ENCODE results near the gene RAVER2. TPM values are rescaled to one million over a fixed set of nuclear protein-coding genes. Genes with fewer than 3 reads are reported as not detected.

RAVER2 gene
- total and polyA plus RNA-seq, 2 experiments from 2014 or later: 7.8 to 24.6 TPM

DNA sequence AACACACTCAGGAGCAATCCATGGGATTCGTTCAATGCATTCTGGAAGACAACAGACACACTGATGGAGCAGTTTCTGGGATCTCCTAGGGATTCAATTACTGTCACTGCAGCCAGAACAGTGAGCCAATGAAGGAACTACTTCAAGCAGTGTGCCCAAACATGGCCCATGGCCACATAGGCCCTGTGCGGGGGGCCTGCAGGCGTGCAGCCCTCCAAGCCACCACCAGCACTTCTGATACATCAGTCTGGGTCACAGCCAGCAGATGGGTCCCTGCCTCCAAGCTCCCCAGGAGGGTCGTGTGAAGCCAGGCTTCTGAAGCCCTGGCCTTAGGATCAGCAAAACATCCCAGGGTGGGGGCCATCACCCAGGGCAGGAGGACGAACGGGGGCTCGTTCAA lies 99.3 kb downstream of the RAVER2 start:
- H3K4me3 Mint-ChIP-seq: no peak overlapping the region
- Histone ChIP-seq H4K20me1 (replicated peaks; ENCODE audit: insufficient read depth) (no peaks in the 10 kb centered on the region), H3K79me2 (replicated peaks; ENCODE audit: insufficient read depth) (no peaks in the 10 kb centered on the region), H3F3A (replicated peaks; ENCODE audit: low read depth) (no peaks in the 10 kb centered on the region), H3K9me2 (ENCODE audit: insufficient read depth) (0 out of 2 replicates have a peak, but pooled peaks cover 6% of the 10 kb centered on the region), H3K4me3 (no peak overlapping the region), H2AFZ (no peak overlapping the region), H3K4me1 (ENCODE audit: insufficient read depth) (no peaks in the 10 kb centered on the region), H3K36me3 (ENCODE audit: insufficient read depth) (no peaks in the 10 kb centered on the region; the same call in 1 of the 2 replicates), H3K4me2 (no peak overlapping the region), H3K27ac (ENCODE audit: low read depth) (no peak overlapping the region), H3K27me3 (ENCODE audit: insufficient read depth) (no peaks in the 10 kb centered on the region)
- DNase-seq (ENCODE audit: low spot score) (no peak), ATAC-seq (no peak)
- H3K4me1 Mint-ChIP-seq: peaks cover 8% of the 10 kb centered on the region; the same call in 2 of the 3 replicates
- H3K36me3 Mint-ChIP-seq (ENCODE audit: low read depth): peaks cover 15% of the 10 kb centered on the region
- peaks cover 5% of the 10 kb centered on the region for H3K27me3 Mint-ChIP-seq (ENCODE audit: insufficient read depth, low read depth, poor library complexity)
- no peaks in the 10 kb centered on the region for H3K9me3 Mint-ChIP-seq
- H3K27ac Mint-ChIP-seq: no peak overlapping the region
- TF ChIP-seq ZNF114 (CRISPR knock-in tag; IDR thresholded peaks at IDR 0.05): no peak

GRCh38 chr1:64844609-64845008 lies 99.7 kb downstream of the RAVER2 start:
- Histone ChIP-seq H3K27ac (ENCODE audit: low read depth) (no peak overlapping the region), H3K36me3 (ENCODE audit: insufficient read depth) (no peaks in the 10 kb centered on the region; the same call in 1 of the 2 replicates), H3K79me2 (replicated peaks; ENCODE audit: insufficient read depth) (no peaks in the 10 kb centered on the region), H3K4me3 (no peak overlapping the region), H3K4me1 (ENCODE audit: insufficient read depth) (no peaks in the 10 kb centered on the region), H3K4me2 (no peak overlapping the region), H2AFZ (no peak overlapping the region), H3K9me2 (ENCODE audit: insufficient read depth) (0 out of 2 replicates have a peak, but pooled peaks cover 6% of the 10 kb centered on the region), H4K20me1 (replicated peaks; ENCODE audit: insufficient read depth) (no peaks in the 10 kb centered on the region), H3K27me3 (ENCODE audit: insufficient read depth) (no peaks in the 10 kb centered on the region), H3F3A (replicated peaks; ENCODE audit: low read depth) (no peaks in the 10 kb centered on the region)
- ATAC-seq (no peak), DNase-seq (ENCODE audit: low spot score) (no peak)
- Mint-ChIP-seq H3K27me3 (ENCODE audit: insufficient read depth, low read depth, poor library complexity) (peaks cover 8% of the 10 kb centered on the region), H3K4me3 (no peak overlapping the region), H3K9me3 (no peaks in the 10 kb centered on the region), H3K36me3 (ENCODE audit: low read depth) (peaks cover 11% of the 10 kb centered on the region; the same call in 2 of the 3 replicates), H3K27ac (no peak overlapping the region), H3K4me1 (peaks cover 6% of the 10 kb centered on the region; the same call in 2 of the 3 replicates)
- TF ChIP-seq CREB1 (CRISPR knock-in tag; IDR thresholded peaks at IDR 0.05; ENCODE audit: low read depth) (no peak), REST (IDR thresholded peaks at IDR 0.05; ENCODE audit: unreplicated experiment) (no peak), NANOG (IDR thresholded peaks at IDR 0.05; ENCODE audit: borderline replicate concordance) (no peak), ZNF114 (CRISPR knock-in tag; IDR thresholded peaks at IDR 0.05) (no peak), ZNF462 (CRISPR knock-in tag; IDR thresholded peaks at IDR 0.05) (no peak), ZNF331 (CRISPR knock-in tag; IDR thresholded peaks at IDR 0.05; ENCODE audit: low read depth) (no peak), JUNB (IDR thresholded peaks at IDR 0.05; ENCODE audit: unreplicated experiment) (no peak)
- TF ChIP-seq, protein P1, sequence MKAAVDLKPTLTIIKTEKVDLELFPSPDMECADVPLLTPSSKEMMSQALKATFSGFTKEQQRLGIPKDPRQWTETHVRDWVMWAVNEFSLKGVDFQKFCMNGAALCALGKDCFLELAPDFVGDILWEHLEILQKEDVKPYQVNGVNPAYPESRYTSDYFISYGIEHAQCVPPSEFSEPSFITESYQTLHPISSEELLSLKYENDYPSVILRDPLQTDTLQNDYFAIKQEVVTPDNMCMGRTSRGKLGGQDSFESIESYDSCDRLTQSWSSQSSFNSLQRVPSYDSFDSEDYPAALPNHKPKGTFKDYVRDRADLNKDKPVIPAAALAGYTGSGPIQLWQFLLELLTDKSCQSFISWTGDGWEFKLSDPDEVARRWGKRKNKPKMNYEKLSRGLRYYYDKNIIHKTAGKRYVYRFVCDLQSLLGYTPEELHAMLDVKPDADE (IDR thresholded peaks at IDR 0.05): no peak
- TF ChIP-seq, protein P2, sequence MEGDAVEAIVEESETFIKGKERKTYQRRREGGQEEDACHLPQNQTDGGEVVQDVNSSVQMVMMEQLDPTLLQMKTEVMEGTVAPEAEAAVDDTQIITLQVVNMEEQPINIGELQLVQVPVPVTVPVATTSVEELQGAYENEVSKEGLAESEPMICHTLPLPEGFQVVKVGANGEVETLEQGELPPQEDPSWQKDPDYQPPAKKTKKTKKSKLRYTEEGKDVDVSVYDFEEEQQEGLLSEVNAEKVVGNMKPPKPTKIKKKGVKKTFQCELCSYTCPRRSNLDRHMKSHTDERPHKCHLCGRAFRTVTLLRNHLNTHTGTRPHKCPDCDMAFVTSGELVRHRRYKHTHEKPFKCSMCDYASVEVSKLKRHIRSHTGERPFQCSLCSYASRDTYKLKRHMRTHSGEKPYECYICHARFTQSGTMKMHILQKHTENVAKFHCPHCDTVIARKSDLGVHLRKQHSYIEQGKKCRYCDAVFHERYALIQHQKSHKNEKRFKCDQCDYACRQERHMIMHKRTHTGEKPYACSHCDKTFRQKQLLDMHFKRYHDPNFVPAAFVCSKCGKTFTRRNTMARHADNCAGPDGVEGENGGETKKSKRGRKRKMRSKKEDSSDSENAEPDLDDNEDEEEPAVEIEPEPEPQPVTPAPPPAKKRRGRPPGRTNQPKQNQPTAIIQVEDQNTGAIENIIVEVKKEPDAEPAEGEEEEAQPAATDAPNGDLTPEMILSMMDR (conservative IDR thresholded peaks at IDR 0.05; ENCODE audit: low read depth in 2 of 2): no peak

All from GM23338 (cell line).